Ascending aorta (tissue), 2 donors: ENCODE measurements around the gene STK24. TPM values are rescaled to one million over a fixed set of nuclear protein-coding genes. Genes with fewer than 3 reads are reported as not detected.

Experiments used
- DNase-seq, 2 donors: peaks; one replicate each; pipeline ENCODE4 v3.0.0-alpha.2; 2019; ENCODE audit warnings: low spot score in 2 of 2
- H3K27ac ChIP-seq, 2 donors: fragments of 200-600 bp; sonication (generic); one replicate each; pipeline ENCODE4 v1.5.1; 2016 to 2017; ENCODE audit warnings: mild to moderate bottlenecking in 1 of 2
- H3K27me3 ChIP-seq: fragments of 200-600 bp; sonication (generic); one replicate; pipeline ENCODE4 v1.5.1; 2017
- H3K36me3 ChIP-seq, 2 donors: fragments of 200-600 bp; sonication (generic); one replicate each; pipeline ENCODE4 v1.5.1; 2016
- H3K4me1 ChIP-seq, 2 donors: fragments of 200-600 bp; sonication (generic); one replicate each; pipeline ENCODE4 v1.5.1; 2016 to 2017; ENCODE audit warnings: mild to moderate bottlenecking in 1 of 2
- H3K4me3 ChIP-seq, 2 donors: fragments of 200-600 bp; sonication (generic); one replicate each; pipeline ENCODE4 v1.5.1; 2016 to 2017; ENCODE audit warnings: mild to moderate bottlenecking in 1 of 2
- H3K9me3 ChIP-seq, 2 donors: fragments of 200-600 bp; sonication (generic); one replicate each; pipeline ENCODE4 v1.5.1; 2016
- intact Hi-C: fragments of 100-400 bp; cut with DNase I; formaldehyde crosslinking; loops from one replicate; pipeline ENCODE4 v1.15.1; 2023
- total RNA-seq: library from RNA; depleted of rRNA; stranded (reverse); fragments of >200 nt; gene quantifications from one replicate; pipeline ENCODE4 v1.1.0, GENCODE V29; 2016
- TF ChIP-seq, protein P1 (sequence below), 3 experiments: fragments of 200-600 bp in 2 of 3; fragments of 450-650 bp in 1 of 3; sonication (generic) in 2 of 3; IDR thresholded peaks; one replicate each; pipeline ENCODE4 v1.5.1; 2016 to 2019; ENCODE audit warnings: antibody characterized with exemption in 3 of 3, mild to moderate bottlenecking in 1 of 3, moderate library complexity in 1 of 3

STK24 gene
- total RNA-seq, 1 donor from 2014 or later = 35.4 TPM

DNA sequence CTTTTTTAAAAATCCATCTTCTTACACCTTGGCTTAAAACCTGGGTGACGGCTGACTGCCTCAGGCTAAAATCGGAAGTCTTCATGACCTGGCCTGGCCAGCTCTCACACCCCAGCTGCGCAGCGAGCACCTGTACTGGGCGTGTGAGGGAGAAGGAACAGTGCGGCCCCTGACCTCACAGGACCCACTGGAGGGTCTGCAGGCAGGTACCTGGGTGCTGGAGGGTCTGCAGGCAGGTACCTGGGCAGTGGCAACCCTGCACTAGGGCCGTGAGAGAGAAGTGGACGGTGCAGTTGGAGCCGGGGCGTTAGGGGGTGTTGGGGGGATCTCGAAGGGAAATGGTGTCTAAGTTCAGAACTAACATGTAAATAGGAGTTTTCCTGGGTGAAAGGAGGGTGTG is 144.3 kb downstream of the STK24 start:
- DNase-seq = no peak
- TF ChIP-seq, protein P1, sequence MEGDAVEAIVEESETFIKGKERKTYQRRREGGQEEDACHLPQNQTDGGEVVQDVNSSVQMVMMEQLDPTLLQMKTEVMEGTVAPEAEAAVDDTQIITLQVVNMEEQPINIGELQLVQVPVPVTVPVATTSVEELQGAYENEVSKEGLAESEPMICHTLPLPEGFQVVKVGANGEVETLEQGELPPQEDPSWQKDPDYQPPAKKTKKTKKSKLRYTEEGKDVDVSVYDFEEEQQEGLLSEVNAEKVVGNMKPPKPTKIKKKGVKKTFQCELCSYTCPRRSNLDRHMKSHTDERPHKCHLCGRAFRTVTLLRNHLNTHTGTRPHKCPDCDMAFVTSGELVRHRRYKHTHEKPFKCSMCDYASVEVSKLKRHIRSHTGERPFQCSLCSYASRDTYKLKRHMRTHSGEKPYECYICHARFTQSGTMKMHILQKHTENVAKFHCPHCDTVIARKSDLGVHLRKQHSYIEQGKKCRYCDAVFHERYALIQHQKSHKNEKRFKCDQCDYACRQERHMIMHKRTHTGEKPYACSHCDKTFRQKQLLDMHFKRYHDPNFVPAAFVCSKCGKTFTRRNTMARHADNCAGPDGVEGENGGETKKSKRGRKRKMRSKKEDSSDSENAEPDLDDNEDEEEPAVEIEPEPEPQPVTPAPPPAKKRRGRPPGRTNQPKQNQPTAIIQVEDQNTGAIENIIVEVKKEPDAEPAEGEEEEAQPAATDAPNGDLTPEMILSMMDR (IDR thresholded peaks at IDR 0.05) = no peak
- Histone ChIP-seq H3K27ac (no peak overlapping the region), H3K9me3 (no peaks in the 10 kb centered on the region), H3K4me3 (no peak overlapping the region), H3K27me3 (no peaks in the 10 kb centered on the region), H3K36me3 (no peaks in the 10 kb centered on the region), H3K4me1 (no peaks in the 10 kb centered on the region)
- intact Hi-C loops = no loop called here

DNA sequence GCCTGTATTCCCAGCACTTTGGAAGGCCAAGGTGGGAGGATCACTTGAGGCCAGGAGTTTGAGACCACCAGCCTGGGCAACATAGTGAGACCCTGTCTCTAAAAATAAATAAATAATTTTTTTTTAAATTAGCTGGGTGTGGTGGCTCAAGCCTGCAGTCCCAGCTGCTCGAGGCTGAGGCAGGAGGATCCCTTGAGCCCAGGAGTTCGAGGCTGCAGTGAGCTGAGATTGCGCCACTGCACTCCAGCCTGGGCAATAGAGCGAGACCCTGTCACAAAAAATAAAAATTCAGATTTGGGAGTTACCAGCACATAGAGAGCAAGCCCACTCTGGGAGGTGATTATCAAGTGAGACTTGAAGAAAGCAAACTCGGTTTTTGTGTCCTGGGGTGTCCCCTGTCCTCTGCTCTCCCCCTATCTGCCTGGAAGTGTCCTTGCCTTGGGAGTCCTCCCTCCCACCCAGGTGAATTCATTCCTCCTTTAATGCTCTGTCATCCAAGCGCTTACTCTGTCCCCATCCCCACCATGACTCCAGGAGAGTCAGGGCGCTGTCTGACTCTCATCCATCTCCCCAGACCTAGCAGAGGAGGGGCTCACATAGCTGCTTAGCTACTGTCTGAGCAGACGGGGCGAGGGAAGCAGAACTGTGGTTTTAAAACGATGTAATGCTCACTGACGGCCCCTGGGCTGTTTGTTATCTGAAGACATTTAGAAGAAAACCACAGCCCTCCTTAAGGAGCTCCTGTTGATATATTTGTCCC is 146.8 kb downstream of the STK24 start:
- Histone ChIP-seq H3K36me3 (no peaks in the 10 kb centered on the region), H3K27ac (no peak overlapping the region), H3K27me3 (no peaks in the 10 kb centered on the region), H3K9me3 (no peaks in the 10 kb centered on the region), H3K4me3 (no peak overlapping the region), H3K4me1 (no peaks in the 10 kb centered on the region)
- TF ChIP-seq, protein P1 (IDR thresholded peaks at IDR 0.05) = no peak
- DNase-seq = no peak
- intact Hi-C loops = no loop called here

DNA sequence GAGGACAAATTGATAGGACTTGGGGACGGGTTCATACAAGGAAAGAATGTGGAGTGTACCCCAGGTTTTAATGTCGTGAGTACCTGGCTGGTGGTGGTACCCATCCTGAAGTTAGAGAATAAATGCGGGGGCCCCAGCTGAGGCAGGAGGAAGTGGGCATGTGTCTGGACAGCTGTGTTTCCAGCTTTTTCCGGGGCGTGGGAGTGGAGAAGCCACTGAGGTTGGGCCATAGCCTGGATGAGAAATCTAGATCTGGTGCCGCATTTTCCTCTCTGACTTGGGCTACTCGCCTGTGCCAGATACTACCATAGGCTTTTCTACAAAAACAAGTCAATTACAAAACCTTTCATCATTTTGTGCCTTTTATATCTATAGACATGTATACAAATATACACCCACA is 147.4 kb downstream of the STK24 start:
- Histone ChIP-seq H3K27me3 (no peaks in the 10 kb centered on the region), H3K4me1 (no peaks in the 10 kb centered on the region), H3K36me3 (no peaks in the 10 kb centered on the region), H3K4me3 (no peak overlapping the region), H3K27ac (no peak overlapping the region), H3K9me3 (no peaks in the 10 kb centered on the region)
- TF ChIP-seq, protein P1 (IDR thresholded peaks at IDR 0.05) = no peak
- DNase-seq = no peak
- intact Hi-C loops = no loop called here

DNA sequence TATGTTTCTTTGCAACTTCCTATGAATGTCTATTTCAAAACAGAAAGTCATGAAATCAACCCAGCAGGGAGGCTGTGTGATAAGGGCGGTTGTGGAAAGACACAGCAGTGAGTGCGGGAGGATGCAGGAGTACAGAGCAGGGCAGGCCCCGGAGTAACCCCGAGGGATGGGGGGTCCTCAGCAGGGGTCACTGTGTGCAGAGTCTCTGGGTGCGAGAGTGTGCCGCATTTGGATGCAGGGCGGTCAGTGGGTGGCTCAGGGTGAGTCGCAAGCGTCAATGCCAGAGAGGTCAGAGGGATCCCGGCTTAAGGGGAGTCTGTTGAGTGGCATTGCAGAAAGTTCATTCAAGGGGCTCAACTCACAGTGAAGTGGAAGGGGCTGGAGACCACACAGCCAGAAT is 147.8 kb downstream of the STK24 start:
- Histone ChIP-seq H3K9me3 (no peaks in the 10 kb centered on the region), H3K27me3 (no peaks in the 10 kb centered on the region), H3K4me1 (no peaks in the 10 kb centered on the region), H3K36me3 (no peaks in the 10 kb centered on the region), H3K27ac (no peak overlapping the region), H3K4me3 (no peak overlapping the region)
- TF ChIP-seq, protein P1 (IDR thresholded peaks at IDR 0.05) = no peak
- no peak for DNase-seq
- intact Hi-C loops = no loop called here

DNA sequence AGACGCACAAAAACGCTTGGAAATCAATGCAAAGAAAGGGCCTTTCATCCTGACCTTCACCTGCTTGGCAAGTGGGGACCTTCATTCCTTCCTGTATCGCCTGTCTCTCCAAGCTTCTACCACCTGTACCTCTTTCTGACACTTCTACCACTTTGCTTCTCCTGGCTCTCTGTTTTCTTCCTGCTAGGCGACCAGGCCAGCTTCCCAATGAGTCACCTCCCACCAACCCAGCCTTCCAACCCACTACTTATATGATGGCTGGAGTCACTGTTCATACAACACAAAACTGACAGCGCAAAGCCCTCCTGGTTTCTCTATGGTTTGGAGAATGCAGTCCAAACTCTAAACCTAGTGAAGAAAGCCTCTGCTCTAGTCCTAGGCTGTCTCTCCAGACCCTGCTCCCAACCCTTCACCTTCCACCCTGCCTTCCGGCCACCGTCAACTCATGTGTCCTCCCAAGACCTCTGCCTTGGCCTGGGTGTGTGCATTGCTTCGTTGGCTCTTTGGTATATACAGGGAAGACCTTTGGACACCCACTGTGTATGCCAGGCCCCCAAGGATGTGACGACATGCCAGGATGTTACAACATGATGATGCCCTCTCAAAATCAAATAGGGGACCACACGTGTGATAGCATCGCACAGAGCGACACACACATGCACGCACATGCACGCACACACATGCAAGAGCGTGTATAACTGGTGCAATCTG is 148.5 kb downstream of the STK24 start:
- intact Hi-C loops = no loop called here
- H3K36me3 ChIP-seq = no peaks in the 10 kb centered on the region
- DNase-seq = no peak

More for the DNA sequence above, 148.5 kb downstream of the STK24 start:
- H3K4me1 ChIP-seq = no peaks in the 10 kb centered on the region
- H3K9me3 ChIP-seq = no peaks in the 10 kb centered on the region
- no peak overlapping the region for H3K4me3 ChIP-seq
- no peaks in the 10 kb centered on the region for H3K27me3 ChIP-seq
- TF ChIP-seq, protein P1 (IDR thresholded peaks at IDR 0.05) = no peak
- no peak overlapping the region for H3K27ac ChIP-seq
